Peyer's patch (tissue), 4 donors: ENCODE measurements around the gene PSMD10.

Experiments
- CTCF ChIP-seq, 6 experiments: fragments of 450-650 bp in 4 of 6; fragments of 200-600 bp in 2 of 6; sonication (generic) in 1 of 6; IDR thresholded peaks; one replicate each; pipeline ENCODE4 v1.5.1; 2017 to 2019; ENCODE audit warnings: antibody characterized with exemption in 6 of 6, mild to moderate bottlenecking in 3 of 6, moderate library complexity in 1 of 6
- POLR2A ChIP-seq, 2 donors: fragments of 450-650 bp; IDR thresholded peaks; one replicate each; pipeline ENCODE4 v1.5.1; 2017; ENCODE audit warnings: antibody characterized with exemption in 2 of 2, mild to moderate bottlenecking in 2 of 2, moderate library complexity in 2 of 2

GRCh38 chrX:108053218-108053617, 38.1 kb downstream of the PSMD10 start:
- TF ChIP-seq CTCF (IDR thresholded peaks at IDR 0.05) = no peak
- TF ChIP-seq POLR2A (IDR thresholded peaks at IDR 0.05) = no peak
